ENCODE measurements around the gene CHPF.

Gene CHPF

GRCh38 chr2:219566640-219567039 is 23.0 kb upstream of the CHPF start:
- no peak for DNase-seq

DNA sequence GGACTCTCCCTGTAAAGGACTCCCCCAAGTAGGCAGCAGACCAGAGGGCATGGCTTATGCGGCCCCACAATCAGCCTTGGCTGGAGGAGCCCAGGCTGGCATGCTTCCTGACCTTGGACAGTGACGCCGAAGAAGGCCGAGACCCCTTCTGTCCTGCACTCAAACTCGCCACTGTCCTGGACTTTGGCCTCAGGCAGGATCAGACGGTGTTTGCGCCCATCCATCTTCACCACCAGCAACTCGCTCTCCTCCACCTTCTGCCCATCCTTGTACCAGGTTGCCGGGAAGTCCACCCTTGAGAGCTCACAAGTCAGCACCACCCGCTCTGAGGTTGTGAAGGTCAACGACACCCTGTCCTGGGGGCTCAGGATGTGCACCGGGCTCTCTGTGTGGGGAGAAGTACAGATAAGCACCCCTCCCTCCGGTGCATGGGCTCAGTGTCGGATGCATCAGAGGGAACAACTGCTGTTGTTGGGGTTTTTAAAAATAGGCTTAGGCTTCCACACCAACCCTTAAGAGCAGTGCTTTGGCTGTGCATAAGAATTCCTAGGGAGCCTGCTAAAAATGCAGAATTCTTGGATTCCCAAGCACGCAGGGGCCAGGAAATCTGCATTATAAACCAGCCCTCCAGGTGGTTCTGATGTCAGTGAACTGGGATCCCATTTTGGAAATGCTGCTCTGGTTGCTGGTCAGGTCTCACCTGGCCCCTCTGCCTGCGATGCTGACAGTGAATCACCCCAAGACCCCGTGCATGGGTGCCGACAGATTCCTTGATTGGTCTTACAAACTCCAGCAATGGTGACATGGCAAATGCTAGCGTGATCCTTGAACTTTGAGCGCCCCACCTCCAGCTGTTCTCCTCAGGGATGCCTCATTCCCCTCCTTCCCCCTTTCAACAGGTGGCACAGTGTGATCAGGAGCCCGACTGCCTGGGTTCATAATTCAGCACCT is 21.8 kb upstream of the CHPF start:
- DNase-seq = no peak

DNA sequence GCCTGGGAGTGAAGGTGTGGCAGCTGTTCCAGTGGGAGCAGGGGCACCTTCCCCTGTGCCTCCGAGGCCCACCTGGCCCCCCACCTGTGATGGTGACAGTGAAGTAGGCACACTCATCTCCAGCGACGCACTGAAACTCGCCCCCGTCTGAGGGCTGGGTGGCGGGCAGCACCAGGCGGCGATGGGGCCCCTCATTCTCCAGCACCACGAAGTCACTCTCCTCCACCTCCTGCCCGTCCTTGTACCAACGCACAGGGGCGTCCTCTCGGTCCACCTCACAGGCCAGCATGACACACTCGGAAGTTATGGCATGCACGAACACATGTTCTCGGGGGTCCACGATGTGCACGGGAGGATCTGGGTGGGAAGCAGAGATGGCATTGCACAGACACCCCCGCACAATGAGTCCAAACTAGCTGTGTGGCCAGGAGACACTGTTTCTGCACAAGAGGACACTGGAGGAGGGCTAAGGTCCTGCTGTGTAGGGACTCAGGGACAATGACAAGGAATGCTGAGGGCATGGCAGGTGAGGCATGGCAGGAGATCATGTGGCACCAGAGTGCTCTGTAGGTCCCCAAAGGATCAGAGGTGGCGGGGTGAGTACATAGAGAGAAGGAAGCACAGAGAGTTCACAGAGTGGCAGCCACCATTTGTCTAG is 19.8 kb upstream of the CHPF start:
- DNase-seq = no peak

DNA sequence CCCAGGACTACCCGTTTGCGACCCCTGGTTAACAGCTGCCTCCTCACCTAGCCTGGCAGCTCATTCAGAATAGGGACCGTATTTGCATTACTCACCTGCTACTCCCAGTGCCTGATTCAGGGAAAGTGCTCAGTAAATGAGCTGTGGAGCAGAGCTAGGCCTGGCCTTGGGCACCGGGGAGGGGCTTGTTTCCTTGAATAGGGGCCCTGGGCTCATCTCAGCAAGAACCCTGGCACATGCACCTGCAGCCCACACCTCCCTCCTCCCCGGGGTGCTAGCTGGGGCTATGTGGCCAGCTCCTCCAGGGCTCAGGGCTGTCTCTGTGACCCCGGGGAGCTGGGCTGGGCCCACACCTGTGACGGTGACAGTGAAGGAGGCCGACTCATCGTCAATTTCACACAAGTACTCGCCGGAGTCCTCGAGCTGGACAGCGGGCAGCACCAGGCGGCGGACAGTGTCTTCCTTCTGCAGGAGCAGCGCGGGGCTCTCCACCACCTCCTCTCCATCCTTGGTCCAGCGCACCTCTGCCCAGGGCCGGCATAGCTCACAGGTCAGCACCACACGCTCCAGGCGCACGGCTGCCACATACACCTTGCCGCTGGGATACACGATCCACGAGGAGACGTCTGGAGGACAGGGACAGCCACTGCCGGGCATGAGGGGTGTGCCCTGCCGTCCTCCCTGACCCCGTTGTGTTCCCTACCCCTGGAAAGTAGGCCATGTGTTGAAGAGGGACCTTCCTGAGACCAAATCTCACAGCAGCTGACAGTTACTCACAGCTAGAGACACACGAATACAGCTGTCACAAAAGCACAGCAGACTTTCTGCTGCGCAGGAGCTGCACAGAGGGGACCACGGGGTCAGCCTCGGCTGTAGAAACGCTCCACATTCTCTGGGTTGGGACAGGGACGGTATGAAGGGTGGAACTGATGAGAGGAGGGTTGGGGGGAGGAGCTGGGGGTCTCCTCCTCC is 18.7 kb upstream of the CHPF start:
- DNase-seq = no peak

DNA sequence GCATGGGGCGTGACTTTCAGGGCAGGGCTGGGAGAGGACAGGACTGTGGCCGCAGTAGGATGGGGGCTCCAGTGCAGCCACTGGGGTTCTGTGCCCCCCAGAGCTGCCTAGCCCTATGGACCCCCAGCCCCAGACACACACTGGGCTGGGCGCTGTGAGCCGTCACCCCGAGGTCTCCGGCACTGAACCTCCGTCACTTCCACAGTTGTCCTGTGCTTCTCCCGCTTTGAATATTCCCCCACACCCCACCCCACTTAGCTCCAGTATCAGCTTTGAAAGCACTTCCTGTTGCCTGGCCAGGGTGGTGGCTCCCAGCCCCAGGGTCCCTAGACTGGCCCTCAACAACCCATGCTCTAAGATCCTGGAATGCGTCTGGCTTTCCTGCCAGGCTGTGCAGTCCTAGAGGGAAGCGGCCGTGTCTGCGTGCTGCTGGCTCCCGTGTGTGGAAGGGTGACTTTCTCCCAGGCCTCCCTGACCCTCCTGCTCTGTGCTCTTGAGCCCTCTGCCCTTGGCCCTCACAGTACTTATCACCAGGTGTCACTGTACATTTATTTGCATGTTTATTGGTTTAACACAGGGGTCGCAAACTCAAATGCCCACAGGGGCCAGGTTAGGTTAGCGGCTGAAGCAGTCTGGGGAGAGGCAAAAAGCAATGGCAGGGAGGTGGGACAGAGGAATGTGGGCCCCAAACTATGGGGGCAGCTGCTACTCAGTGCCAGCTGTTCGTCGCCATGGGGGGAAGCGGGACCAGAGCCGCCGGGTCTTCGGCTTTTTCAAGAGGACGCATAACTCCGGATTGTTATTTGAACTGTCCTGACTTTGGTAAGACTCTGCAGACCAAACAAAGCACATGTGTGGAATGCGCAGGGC is 17.8 kb upstream of the CHPF start:
- no peak for DNase-seq

GRCh38 chr2:219560893-219561178 is 17.2 kb upstream of the CHPF start:
- DNase-seq = no peak

GRCh38 chr2:219560037-219560892 is 16.7 kb upstream of the CHPF start:
- no peak for DNase-seq

- DNase-seq = no peak
Measured at GRCh38 chr2:219559156-219559915, 15.7 kb upstream of the CHPF start.

- no peak for DNase-seq
Measured at GRCh38 chr2:219557791-219558785, 14.5 kb upstream of the CHPF start.

DNA sequence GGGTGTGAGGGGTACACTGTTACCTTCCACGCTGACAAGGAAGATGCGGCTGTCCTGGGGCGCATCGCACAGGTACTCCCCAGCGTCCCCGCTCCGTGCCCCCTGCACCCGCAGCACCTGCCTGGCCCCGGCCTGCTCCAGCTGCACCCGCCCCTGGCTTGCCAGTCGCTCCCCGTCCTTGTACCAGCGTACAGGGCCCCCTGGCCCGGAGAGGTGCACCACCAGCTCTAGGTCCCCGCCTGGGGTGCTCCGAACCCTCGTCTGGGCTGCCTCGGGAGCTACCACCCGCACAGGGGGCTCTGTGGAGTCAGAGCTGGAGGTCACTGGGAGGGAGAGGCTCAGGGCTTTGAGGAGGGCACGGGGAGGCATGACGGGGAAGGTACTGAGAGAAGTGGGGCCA is 13.7 kb upstream of the CHPF start:
- no peak for DNase-seq

GRCh38 chr2:219556413-219556812 is 12.8 kb upstream of the CHPF start:
- no peak for DNase-seq

DNA sequence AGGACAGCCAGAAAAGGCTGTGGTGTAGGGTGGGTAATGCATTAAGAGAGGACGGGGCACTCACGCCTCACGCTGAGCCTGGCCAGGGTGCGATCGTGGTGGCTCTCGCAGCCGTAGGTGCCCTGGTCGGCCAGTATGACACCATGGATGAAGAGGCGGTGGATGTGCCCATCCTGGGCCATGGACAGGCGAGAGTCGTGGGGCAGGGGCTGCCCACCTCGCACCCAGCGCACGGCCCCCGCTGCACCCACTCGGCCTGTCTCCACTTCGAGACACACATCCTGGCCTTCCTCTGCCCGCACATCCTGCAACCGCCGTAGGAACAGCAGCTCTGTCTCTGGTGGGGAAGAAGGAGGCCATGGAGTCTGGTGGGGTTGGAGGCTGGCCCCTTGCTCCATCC is 12.3 kb upstream of the CHPF start:
- DNase-seq = no peak

DNA sequence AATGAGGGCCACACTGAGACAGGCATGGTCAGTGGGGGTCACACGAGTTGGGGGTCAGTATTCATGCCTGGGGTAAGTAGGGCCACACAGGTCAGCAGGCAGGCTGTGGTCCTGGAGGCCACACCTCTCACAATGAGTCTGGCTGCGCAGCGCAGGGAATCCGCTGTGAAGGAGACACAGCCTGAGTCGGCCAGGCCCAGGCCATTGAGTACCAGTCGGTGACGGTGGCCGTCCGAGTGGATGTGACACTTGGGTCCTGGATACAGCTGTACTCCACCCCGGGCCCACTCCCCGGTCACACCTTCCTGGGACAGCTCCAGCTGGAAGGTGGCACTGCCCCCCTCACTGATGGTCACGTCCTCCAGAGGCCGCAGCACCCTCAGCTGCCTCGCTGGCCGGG is 10.7 kb upstream of the CHPF start:
- DNase-seq = no peak

GRCh38 chr2:219553463-219553963 is 9.9 kb upstream of the CHPF start:
- no peak for DNase-seq

DNA sequence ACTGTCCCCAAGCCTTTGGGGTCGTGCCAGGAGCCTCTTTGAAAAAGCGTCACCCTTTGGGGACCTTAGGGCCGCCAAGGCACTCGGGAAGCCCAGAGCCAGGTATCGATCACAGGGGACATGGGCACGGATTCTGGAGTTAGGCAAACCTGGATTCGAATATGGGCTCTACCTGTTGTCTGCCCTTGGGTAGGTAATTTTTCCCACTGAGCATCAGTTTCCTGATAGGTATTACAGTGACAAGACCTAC is 9.5 kb upstream of the CHPF start:
- DNase-seq = no peak

GRCh38 chr2:219552382-219553167 is 9.0 kb upstream of the CHPF start:
- peak; percentile 74 for DNase-seq

GRCh38 chr2:219551441-219552381 is 8.1 kb upstream of the CHPF start:
- DNase-seq = no peak
